ENCODE data around the gene NUMB.

DNA sequence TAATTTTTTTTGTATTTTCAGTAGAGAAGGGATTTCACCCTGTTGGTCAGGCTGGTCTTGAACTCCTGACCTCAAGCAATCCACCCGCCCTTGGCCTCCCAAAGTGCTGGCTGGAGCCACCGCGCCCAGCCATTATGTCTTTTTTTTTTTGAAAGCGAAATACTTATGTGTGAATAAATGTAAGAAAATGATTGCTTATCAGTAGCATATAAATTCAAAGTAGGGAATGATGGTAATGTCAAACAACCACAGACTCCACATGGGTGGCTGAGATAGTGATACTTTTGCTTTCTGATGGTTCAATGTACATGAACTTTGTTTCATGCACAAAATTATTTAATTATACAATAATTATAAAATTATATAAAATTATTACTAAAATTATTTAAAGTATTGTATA lies 145.2 kb downstream of the NUMB start:
- TF ChIP-seq, protein P1, sequence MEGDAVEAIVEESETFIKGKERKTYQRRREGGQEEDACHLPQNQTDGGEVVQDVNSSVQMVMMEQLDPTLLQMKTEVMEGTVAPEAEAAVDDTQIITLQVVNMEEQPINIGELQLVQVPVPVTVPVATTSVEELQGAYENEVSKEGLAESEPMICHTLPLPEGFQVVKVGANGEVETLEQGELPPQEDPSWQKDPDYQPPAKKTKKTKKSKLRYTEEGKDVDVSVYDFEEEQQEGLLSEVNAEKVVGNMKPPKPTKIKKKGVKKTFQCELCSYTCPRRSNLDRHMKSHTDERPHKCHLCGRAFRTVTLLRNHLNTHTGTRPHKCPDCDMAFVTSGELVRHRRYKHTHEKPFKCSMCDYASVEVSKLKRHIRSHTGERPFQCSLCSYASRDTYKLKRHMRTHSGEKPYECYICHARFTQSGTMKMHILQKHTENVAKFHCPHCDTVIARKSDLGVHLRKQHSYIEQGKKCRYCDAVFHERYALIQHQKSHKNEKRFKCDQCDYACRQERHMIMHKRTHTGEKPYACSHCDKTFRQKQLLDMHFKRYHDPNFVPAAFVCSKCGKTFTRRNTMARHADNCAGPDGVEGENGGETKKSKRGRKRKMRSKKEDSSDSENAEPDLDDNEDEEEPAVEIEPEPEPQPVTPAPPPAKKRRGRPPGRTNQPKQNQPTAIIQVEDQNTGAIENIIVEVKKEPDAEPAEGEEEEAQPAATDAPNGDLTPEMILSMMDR (IDR thresholded peaks at IDR 0.05): no peak
- TF ChIP-seq POLR2A (IDR thresholded peaks at IDR 0.05): no peak
